22Rv1 (cell line): Measurements from ENCODE around the gene MFN2.

Source experiments
- ZFX ChIP-seq: fragments of 450-650 bp; IDR thresholded peaks from 2 replicates; pipeline ENCODE4 v1.6.1; 2017; ENCODE audit warnings: antibody characterized with exemption, borderline replicate concordance
- TF ChIP-seq, protein P1 (sequence below): fragments of 450-650 bp; IDR thresholded peaks from 2 replicates; pipeline ENCODE4 v1.5.1; 2017; ENCODE audit warnings: mild to moderate bottlenecking

DNA sequence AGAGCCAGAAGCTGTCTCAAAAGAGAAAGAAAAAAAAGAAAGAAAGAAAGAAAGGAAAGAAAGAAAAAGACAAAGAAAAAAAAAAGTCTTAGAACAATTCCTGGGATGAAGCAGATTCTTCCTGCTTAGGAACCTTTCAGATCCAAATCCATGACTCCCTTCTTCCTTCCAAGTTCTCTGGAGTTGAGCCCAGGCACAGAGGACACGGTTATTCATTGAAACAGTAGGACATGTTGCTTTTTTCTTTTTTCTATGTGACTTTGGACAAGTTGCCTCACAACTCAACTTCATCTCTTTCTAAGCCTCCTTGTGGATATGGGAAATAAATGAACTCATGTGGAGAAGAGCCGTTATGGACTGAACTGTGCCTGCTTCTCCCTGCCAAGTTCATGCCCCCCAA is 68.1 kb downstream of the MFN2 start:
- TF ChIP-seq, protein P1, sequence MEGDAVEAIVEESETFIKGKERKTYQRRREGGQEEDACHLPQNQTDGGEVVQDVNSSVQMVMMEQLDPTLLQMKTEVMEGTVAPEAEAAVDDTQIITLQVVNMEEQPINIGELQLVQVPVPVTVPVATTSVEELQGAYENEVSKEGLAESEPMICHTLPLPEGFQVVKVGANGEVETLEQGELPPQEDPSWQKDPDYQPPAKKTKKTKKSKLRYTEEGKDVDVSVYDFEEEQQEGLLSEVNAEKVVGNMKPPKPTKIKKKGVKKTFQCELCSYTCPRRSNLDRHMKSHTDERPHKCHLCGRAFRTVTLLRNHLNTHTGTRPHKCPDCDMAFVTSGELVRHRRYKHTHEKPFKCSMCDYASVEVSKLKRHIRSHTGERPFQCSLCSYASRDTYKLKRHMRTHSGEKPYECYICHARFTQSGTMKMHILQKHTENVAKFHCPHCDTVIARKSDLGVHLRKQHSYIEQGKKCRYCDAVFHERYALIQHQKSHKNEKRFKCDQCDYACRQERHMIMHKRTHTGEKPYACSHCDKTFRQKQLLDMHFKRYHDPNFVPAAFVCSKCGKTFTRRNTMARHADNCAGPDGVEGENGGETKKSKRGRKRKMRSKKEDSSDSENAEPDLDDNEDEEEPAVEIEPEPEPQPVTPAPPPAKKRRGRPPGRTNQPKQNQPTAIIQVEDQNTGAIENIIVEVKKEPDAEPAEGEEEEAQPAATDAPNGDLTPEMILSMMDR, result no peak
- TF ChIP-seq ZFX, result no peak
